Cardiac fibroblast (primary cell): ENCODE results near the gene NR6A1.

ENCODE experiments used
- DNase-seq, 2 donors: peaks; one replicate each; pipeline versions ENCODE4 v3.0.0 to v3.0.0-alpha.2; 2010; ENCODE audit warnings: low read depth in 2 of 2
- H3K4me3 ChIP-seq, 2 donors: replicated peaks in 1 of 2; 1 replicate in 1 of 2; 2 replicates in 1 of 2; pipeline ENCODE4 v1.5.1; 2011; ENCODE audit warnings: low read depth in 2 of 2, low read length in 2 of 2, mild to moderate bottlenecking in 2 of 2, moderate library complexity in 1 of 2
- TF ChIP-seq, protein P1 (sequence below): IDR thresholded peaks from one replicate; pipeline ENCODE4 v1.5.1; 2011; ENCODE audit warnings: low read depth, mild to moderate bottlenecking, low read length, inconsistent platforms

The NR6A1 gene

DNA sequence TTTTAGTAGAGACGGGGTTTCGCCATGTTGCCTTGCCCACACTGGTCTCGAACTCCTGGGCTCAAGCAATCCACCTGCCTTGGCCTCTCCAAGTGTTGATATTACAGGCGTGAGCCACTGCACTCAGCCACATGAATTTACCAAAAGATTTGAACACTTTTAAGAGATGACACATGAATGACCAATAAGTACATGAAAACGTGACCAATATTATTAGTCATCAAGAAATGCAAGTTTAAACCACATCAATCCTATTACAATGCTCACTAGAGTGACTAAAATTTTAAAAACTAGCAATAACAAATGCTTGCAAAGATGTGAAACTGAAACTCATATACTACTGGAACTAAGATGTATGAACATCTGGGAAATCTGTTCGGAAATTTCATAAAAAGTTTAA, 54.3 kb downstream of the NR6A1 start:
- TF ChIP-seq, protein P1, sequence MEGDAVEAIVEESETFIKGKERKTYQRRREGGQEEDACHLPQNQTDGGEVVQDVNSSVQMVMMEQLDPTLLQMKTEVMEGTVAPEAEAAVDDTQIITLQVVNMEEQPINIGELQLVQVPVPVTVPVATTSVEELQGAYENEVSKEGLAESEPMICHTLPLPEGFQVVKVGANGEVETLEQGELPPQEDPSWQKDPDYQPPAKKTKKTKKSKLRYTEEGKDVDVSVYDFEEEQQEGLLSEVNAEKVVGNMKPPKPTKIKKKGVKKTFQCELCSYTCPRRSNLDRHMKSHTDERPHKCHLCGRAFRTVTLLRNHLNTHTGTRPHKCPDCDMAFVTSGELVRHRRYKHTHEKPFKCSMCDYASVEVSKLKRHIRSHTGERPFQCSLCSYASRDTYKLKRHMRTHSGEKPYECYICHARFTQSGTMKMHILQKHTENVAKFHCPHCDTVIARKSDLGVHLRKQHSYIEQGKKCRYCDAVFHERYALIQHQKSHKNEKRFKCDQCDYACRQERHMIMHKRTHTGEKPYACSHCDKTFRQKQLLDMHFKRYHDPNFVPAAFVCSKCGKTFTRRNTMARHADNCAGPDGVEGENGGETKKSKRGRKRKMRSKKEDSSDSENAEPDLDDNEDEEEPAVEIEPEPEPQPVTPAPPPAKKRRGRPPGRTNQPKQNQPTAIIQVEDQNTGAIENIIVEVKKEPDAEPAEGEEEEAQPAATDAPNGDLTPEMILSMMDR: no peak
- DNase-seq: peak in 1 of 2 donors; percentile 43
- H3K4me3 ChIP-seq: no peak overlapping the region

DNA sequence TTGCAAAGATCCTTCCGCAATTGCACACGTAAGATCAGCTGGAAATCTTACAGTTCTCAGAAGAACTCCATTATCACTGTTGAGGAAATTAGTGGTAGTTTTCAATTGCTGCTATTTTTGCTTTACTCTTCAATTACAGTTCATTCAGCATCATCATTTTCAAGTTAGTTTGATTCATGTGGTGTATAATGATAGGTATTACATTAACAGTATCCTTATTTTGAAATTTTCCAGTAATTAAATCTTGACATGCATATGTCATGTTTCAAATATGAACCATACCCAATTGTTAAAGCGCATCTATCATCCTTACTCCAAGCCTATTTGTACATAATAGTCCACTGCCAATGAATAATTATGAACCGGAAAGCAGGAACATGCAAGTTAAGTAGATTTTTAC, 60.3 kb downstream of the NR6A1 start:
- TF ChIP-seq, protein P1: no peak
- DNase-seq: no peak
- H3K4me3 ChIP-seq: no peak overlapping the region

DNA sequence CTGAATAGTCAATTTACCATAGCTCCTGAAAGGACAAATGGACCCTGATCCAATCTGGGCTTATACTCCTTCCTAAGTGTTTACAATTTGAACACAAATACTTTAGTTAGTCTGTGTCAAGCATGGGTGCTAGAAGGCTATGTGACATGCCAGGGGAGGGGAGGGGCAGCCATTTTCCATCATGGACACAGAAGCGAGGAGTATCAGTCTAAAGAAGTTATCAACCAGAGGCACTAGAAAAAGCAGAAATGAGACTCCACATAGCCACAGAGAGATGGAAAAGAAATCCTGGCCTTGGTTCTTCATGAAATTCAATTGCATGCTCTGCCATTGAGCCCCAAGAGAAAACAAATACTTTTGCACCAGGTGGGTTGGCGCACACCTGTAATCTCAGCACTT, 61.8 kb downstream of the NR6A1 start:
- TF ChIP-seq, protein P1: no peak
- DNase-seq: no peak
- no peak overlapping the region for H3K4me3 ChIP-seq

DNA sequence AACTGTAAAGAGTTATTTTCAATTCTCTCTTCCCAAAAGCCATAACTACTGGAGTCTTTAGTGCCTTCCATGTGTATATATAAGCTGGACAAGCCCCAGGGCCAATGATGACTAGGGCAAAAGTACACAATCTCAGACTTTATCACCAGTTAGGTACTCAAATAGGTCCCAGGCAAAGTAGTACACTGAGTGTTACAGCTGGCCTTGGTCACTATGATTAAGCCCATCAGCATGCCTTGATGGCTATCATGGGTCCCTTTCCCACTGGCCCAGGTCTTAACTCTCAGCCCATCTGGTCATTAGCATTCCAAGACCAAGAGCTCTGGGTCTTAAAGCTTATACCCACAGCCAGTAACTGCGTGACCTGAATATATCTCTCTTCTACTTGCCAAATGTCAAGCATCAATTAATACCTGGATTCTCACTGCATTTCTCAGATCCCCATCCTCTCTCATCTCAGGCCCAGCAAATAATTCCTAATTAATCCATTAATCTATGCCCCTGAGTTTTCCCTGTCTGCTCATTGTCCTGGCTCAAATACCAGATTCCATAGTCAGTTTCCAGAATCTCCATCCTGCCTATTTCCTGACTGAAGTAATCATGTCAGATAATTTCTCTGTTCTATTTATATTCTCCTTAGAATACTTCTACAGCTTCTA, 62.3 kb downstream of the NR6A1 start:
- TF ChIP-seq, protein P1: no peak
- peak in 1 of 2 donors; percentile 53 for DNase-seq
- H3K4me3 ChIP-seq: no peak overlapping the region

DNA sequence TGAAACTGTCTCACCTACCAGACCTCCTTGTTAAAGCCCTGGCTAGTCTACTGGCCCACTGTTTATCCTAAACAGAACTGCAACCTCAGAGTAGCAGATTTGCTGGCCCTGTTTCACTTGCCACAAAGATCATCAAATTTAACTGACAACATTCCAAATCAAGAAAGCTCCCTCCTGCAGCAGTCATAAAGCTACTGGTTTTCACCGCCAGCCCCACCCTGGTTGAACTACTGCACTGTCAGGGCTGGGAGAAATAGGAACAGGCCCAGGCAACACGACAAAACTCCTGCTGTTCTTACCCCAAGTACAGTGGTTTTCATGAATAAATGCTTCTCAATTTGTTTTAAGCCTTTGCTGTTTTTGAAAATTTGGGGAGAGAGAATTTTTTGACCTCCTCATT, 63.0 kb downstream of the NR6A1 start:
- H3K4me3 ChIP-seq: no peak overlapping the region
- DNase-seq: no peak
- TF ChIP-seq, protein P1: no peak

DNA sequence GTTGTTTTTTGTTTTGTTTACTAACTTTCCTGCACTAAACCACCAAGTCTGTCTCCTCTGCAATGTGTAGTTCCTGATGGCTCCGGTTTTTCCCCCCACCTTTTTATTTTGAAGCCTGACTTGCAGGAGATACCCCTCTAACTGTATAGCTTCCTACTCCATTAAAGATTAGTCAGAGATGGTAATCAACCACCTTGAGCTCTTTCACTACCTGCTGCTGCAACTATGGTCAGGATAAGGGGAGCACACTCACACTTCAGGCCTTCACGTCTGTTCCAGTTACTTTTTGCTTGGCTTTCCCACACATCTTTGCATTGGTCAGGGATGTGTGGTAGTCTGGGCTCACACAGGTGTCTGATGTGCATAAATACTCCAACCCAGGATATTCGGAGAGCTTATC, 63.4 kb downstream of the NR6A1 start:
- TF ChIP-seq, protein P1: no peak

DNA sequence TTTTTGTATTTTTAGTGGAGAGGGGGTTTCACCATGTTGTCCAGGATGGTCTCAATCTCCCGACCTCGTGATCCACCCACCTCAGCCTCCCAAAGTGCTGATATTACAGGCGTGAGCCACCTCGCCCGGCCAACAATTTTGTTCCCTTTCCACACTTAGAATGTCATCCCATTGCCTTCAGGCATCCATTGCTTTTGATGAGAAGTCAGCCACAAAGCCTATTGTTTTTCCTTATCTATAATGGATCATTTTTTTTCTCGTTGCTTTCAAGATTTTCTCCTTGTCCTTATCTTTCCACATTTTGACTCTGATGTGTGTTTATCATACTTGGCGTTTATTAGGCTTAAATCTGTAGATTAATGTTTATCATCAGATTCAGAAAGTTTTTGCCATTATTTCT, 64.4 kb downstream of the NR6A1 start:
- DNase-seq: no peak
- TF ChIP-seq, protein P1: no peak
- no peak overlapping the region for H3K4me3 ChIP-seq

More for the DNA sequence above, 63.4 kb downstream of the NR6A1 start:
- H3K4me3 ChIP-seq: no peak overlapping the region
- no peak for DNase-seq
